Inferior parietal cortex (tissue), 1 donor: ENCODE measurements around the gene KRTAP10-12.

ENCODE experiments used
- DNase-seq: peaks from one replicate; pipeline ENCODE4 v3.0.0-alpha.2; 2016; ENCODE audit errors: extremely low spot score

KRTAP10-12 gene

GRCh38 chr21:44711327-44712202 lies 14.6 kb downstream of the KRTAP10-12 start, which contains the start of gene TSPEAR:
Gene TSPEAR (minus strand): TSS chr21:44711572. CDS start chr21:44711514, 58 bp downstream.
- no peak for DNase-seq

DNA sequence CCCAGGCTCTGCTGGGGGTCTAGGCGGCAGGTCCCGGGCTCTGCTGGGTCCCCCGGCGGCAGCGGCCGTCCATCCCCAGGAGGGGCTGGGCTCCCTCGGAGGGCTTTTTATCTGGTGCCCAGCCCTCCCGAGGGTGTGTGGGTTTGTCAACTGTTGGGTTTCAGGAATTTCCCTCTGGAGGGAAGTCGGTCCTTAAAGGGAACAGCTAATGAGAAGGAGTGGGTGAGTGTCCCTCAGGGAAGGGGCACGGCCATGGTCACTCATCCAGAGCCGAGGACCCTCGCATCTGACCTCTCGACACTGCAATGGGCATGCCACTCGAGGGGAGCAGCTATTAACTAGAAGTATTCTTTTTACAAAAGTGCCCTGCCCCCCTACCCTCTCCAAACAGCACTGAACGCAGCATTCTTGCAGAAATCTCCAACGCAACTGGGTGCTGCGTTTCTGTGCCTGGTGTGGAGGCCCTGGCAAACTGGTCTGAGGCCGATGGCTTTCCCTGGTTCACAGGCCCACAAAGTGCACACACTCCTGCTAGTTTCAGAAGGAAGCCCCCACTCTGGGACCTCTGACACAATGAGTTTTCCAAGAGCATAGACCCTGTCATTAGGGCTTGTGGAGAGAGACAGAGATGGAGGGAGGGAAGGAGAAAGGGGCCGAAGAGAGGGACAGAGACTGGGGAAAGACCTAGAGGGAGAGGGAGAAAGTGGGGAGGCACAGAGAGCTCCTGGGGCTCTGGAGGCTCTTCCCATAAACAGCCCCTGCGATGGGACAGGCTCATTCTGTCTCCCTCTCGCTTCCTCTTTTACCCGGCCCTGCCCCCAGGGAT lies 15.4 kb downstream of the KRTAP10-12 start:
- no peak for DNase-seq

DNA sequence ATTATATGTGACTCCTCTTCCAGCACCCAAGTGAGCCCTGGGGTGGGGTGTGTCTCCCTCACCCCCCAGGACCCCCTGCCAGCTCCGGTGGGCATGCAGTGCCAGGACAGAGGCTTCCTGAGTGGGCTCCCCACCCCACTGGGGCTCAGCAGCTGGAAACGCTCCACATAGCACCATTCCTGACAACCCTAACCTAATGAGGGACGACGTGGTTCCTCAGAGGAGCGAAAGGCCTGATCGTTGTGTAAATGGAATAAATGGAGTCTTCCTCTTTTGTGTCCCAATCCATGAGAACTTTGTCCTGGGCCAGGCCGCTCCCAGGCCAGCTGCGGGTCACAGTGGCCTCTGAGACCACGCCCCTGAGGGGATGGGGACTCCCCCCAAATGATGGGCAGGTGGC lies 16.2 kb downstream of the KRTAP10-12 start:
- no peak for DNase-seq

- no peak for DNase-seq
These were observed 16.9 kb downstream of the KRTAP10-12 start for GRCh38 chr21:44713846-44714245.

DNA sequence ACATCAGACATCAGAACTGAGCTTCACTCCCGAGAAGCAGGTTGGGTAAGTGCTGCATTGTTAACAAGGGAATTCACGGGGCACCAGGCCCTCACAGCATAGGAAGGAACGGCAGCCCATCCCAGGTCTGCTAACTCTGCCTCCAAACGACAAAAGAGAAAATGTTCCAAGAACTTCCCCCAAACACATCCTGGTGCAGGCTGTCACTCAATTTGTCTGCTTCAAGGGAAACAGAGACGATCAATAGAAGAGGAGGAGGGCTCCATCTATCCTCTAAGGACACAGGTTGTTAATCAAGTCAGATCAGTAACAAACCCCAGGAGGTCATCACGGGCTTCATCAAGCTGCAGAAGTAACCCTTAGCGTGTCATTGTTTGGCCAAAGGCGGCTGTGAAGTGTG lies 17.9 kb downstream of the KRTAP10-12 start:
- no peak for DNase-seq

GRCh38 chr21:44716984-44717383 lies 20.0 kb downstream of the KRTAP10-12 start:
- DNase-seq, result no peak

DNA sequence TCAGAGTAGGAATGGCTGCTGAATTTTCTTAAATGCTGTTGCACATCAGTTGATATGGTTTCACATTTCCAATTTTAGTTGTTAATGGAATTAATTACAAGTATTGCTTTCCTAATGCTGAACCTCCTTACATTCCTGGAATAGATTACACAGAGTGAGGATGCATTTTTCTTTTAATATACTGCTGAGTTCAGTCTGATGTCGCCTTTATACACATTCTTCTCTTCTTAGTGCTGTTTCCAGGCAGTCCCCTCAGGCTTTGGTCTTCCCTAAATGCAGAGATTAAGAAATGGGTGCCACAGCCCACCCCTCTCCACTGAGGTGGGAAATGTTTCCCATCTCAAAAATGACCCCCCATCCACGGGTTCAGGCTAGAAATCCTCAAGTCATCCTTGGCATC lies 21.1 kb downstream of the KRTAP10-12 start:
- no peak for DNase-seq

DNA sequence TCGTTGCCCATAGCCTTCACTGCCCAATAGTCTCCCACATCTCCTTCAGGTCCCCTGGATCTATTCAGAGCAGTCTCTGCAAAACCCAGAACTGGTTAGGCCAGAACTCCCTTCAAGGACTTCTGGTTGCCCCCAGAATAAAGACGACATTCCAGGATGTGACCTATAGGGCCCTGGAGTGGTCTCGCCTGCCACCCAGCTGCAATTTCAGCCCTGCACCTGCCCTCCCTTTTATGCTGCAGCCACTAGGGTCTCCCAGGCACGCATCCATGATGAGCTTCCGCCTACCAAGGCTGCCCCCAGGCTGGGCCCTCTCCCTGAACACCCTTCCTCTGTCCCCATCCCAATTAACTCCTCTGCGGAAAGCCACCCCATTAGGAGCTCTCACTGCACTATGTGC lies 21.6 kb downstream of the KRTAP10-12 start:
- no peak for DNase-seq

- no peak for DNase-seq
These were observed 23.2 kb downstream of the KRTAP10-12 start for GRCh38 chr21:44720170-44720569.

GRCh38 chr21:44722731-44723130 lies 25.8 kb downstream of the KRTAP10-12 start:
- no peak for DNase-seq

- DNase-seq, result no peak
These were observed 26.5 kb downstream of the KRTAP10-12 start for GRCh38 chr21:44723177-44724131.

GRCh38 chr21:44724196-44724595 lies 27.2 kb downstream of the KRTAP10-12 start:
- no peak for DNase-seq

DNA sequence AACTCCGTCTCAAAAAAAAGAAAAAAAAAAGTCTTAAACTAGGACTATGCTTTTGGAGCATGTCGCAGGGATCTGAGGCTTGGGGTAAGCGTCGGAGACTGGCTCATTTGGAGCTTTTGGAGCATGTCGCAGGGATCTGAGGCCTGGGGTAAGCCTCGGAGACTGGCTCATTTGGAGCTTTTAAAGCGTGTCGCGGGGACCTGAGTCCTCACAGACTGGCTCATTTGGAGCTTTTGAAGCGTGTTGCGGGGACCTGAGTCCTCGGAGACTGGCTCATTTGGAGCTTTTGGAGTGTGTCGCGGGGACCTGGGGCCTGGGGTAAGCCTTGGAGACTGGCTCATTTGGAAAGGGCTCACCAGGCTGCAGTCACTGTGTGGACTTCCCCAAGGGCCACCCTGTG lies 28.0 kb downstream of the KRTAP10-12 start:
- DNase-seq, result no peak

- no peak for DNase-seq
These were observed 29.9 kb downstream of the KRTAP10-12 start for GRCh38 chr21:44726826-44727225.

GRCh38 chr21:44727321-44727720 lies 30.3 kb downstream of the KRTAP10-12 start:
- no peak for DNase-seq

GRCh38 chr21:44727757-44728156 lies 30.8 kb downstream of the KRTAP10-12 start:
- no peak for DNase-seq

GRCh38 chr21:44728716-44729115 lies 31.7 kb downstream of the KRTAP10-12 start:
- no peak for DNase-seq

DNA sequence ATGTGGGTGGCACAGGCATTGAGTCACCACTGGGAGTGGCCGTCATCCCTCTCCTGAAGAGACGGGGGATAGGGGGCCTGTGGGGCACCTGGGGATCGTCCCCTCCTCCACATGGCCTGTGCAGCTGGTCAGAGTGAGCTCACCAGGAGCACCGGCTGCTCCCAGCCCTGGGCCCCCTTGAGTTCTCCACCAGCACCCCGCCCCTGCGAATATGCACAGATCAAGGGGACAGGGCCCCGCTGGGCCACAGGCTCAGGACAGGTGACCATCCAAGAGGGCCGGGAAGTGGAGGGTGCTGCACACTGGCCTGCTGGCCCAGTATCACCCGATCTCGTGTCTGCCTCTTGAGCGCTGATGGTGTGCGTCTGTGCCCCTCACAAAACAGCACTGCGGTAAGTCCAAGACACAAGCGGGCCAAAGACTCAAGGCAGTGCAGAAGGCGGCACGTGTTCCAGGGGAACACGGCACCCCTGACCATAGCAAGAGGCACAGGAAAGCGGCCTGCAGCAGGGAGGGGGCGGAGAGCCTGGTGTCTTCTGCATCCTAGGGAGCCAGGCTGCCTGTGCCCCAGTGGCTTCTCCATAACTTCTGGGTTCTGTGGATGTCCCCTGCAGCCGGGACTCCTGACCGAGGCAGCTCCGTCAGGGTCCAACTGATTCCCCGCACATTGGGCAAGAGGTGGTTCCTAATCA lies 32.5 kb downstream of the KRTAP10-12 start:
- no peak for DNase-seq

DNA sequence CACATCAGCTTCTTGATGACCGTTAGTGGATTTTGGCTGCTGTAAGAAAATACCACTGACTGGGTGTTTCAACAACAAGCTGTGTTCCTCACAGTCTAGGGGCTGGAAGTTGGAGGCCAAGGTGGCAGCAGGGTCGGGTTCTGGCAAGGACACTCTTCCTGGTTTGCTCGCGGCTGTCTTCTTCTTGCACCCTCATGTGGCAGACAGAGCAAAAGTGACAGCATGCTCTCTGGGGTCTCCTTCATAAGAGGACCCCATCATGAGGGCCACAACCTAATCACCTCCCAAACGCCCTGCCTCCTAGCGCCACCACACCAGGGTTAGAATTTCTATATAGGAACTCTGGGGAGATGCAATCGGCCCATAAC lies 33.0 kb downstream of the KRTAP10-12 start:
- no peak for DNase-seq

DNA sequence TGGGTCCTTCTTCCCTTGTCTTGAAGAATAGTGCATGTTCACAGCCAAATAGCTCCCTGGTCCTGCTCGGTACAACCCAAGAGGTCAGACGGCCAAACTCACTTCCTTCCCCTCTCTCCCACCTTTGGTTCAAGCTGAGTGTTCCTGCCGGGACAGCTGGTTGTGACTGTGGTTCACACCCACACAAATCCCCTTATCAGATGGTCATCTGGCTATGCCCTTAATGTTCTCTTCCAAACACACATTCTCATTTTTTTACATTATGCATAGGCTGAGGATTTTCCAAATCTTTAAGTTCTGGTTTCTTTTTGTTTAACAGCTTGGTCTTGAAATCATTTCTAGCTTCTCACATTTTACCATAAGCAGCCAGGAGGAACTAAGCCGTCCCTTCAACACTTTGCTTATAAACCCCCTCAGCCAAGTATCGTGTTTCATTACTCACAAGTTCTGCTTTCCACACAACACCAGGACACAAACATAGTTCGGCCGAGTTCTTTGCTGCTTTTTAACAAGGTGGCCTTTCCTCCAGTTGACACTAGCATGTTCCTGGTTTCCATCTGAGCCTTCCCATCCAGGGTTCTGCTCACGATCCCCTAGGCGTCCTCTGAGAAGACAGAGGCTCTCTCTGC lies 34.1 kb downstream of the KRTAP10-12 start:
- DNase-seq, result no peak

DNA sequence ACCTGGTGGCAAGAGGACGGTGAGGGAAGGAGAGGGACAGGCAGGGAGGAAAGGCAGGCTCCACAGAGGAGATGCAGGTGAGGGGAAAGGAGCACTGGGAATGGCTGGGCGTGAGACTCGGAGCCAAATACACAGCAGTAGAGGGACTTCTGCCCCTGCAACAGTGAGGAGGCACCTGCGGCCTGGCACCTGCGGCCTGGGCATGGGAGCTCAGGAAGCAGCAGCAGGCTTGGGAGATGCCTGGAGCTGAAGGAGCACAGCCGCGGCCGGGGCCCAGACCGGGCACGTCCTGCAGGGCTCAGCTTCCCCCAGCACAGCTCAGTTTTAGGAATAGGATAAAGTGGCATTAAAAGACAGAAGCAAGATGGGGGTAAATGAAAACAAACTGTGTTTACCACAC lies 35.3 kb downstream of the KRTAP10-12 start:
- DNase-seq, result no peak
